ENCODE data around the gene PRXL2C. TPM values are rescaled to one million over a fixed set of nuclear protein-coding genes. Genes with fewer than 3 reads are reported as not detected.
A peak's percentile ranks its signal among the peaks of the same experiment; 100 is the strongest.
"Not testable (repeated sequence)": the region's sequence is repeated elsewhere in the genome, so short reads cannot be mapped to it uniquely, and the experiment has no call there.

The PRXL2C gene
- total and polyA plus RNA-seq, 5 experiments from 2014 or later, result 3.5 to 8.1 (median 7.0) TPM

GRCh38 chr9:96667363-96667728, 12.2 kb upstream of the PRXL2C start:
- Mint-ChIP-seq H3K4me3 (no peak overlapping the region), H3K36me3 (peaks cover 0 to 5% (median 0%) of the 10 kb centered on the region in 3 donors), H3K4me1 (no peaks in the 10 kb centered on the region), H3K27me3 (peaks cover 7 to 32% (median 11%) of the 10 kb centered on the region in 5 donors), H3K27ac (no peak overlapping the region), H3K9me3 (peaks cover 0 to 2% (median 0%) of the 10 kb centered on the region in 9 donors)
- DNase-seq (no peak), ATAC-seq (no peak)
- POLR2A ChIA-PET, result interaction anchor here (0.6 kb wide), 1 partner anchor 208 kb away, joined by 7 read pairs; no protein-coding TSS in a partner anchor

GRCh38 chr9:96666653-96667362, 11.7 kb upstream of the PRXL2C start:
- not testable (repeated sequence) for H3K9me3 Mint-ChIP-seq, H3K4me1 Mint-ChIP-seq, H3K36me3 Mint-ChIP-seq, H3K4me3 Mint-ChIP-seq, H3K27ac Mint-ChIP-seq
- ATAC-seq (peak in 1 of 2 donors; percentile 30), DNase-seq (peak in 3 of 10 donors; percentile 7 to 34 (median 31))
- peaks cover 7 to 33% (median 11%) of the 10 kb centered on the region in 5 donors for H3K27me3 Mint-ChIP-seq
- POLR2A ChIA-PET, result interaction anchor here (0.6 to 0.8 kb wide), 3 partner anchors 11 to 435 kb away, joined by 3 to 7 read pairs (median 3); no protein-coding TSS in a partner anchor

- Mint-ChIP-seq H3K4me3 (no peak overlapping the region), H3K27me3 (peaks cover 7 to 26% (median 11%) of the 10 kb centered on the region in 5 donors), H3K27ac (no peak overlapping the region), H3K9me3 (peaks cover 0 to 2% (median 0%) of the 10 kb centered on the region in 9 donors), H3K36me3 (no peaks in the 10 kb centered on the region), H3K4me1 (no peaks in the 10 kb centered on the region)
- POLR2A ChIA-PET, result interaction anchor here (0.7 to 0.8 kb wide), 2 partner anchors 10 to 434 kb away, joined by 3 read pairs; no protein-coding TSS in a partner anchor
- no peak for DNase-seq
- ATAC-seq, result no peak
Measured at GRCh38 chr9:96665789-96666188, 10.7 kb upstream of the PRXL2C start.

- H3K27me3 Mint-ChIP-seq, result peaks cover 7 to 19% (median 10%) of the 10 kb centered on the region in 5 donors
- H3K36me3 Mint-ChIP-seq, result no peaks in the 10 kb centered on the region
- H3K27ac Mint-ChIP-seq, result peak overlapping the region in 1 of 10 donors; percentile 40
- ATAC-seq (no peak), DNase-seq (no peak)
- POLR2A ChIA-PET, result interaction anchor here (0.7 kb wide), 1 partner anchor 286 kb away, joined by 6 read pairs; no protein-coding TSS in a partner anchor
- no peak overlapping the region for H3K4me3 Mint-ChIP-seq
- H3K9me3 Mint-ChIP-seq, result no peaks in the 10 kb centered on the region
- H3K4me1 Mint-ChIP-seq, result no peaks in the 10 kb centered on the region
Measured at GRCh38 chr9:96663506-96664120, 8.5 kb upstream of the PRXL2C start.

- Mint-ChIP-seq H3K27me3 (peaks cover 6 to 13% (median 8%) of the 10 kb centered on the region in 5 donors), H3K36me3 (no peaks in the 10 kb centered on the region), H3K4me3 (no peak overlapping the region), H3K27ac (no peak overlapping the region), H3K9me3 (no peaks in the 10 kb centered on the region), H3K4me1 (peaks cover 0 to 4% (median 2%) of the 10 kb centered on the region in 4 donors)
- ATAC-seq, result no peak
- POLR2A ChIA-PET, result no interaction called here
- no peak for DNase-seq
Measured at GRCh38 chr9:96661711-96662110, 6.6 kb upstream of the PRXL2C start.

GRCh38 chr9:96660692-96661248, 5.7 kb upstream of the PRXL2C start:
- DNase-seq, result no peak
- no peaks in the 10 kb centered on the region for H3K36me3 Mint-ChIP-seq
- H3K27ac Mint-ChIP-seq, result no peak overlapping the region
- POLR2A ChIA-PET, result no interaction called here
- H3K27me3 Mint-ChIP-seq, result peaks cover 5 to 11% (median 8%) of the 10 kb centered on the region in 5 donors
- no peak for ATAC-seq
- peaks cover 4 to 11% (median 5%) of the 10 kb centered on the region in 4 donors for H3K4me1 Mint-ChIP-seq
- H3K4me3 Mint-ChIP-seq, result no peak overlapping the region
- H3K9me3 Mint-ChIP-seq, result no peaks in the 10 kb centered on the region

- ATAC-seq, result peak; percentile 81 to 85
- peaks cover 0 to 15% (median 6%) of the 10 kb centered on the region in 3 donors for H3K36me3 Mint-ChIP-seq
Measured at GRCh38 chr9:96654450-96655197, 493 bp downstream of the PRXL2C start.

GRCh38 chr9:96651626-96652025, 3.5 kb downstream of the PRXL2C start:
- no peaks in the 10 kb centered on the region for H3K9me3 Mint-ChIP-seq
- peak overlapping the region in 9 of 10 donors; percentile 38 to 98 (median 56) for H3K27ac Mint-ChIP-seq
- peak in 3 of 10 donors; percentile 11 to 25 (median 24) for DNase-seq
- H3K4me1 Mint-ChIP-seq, result peaks cover 12 to 29% (median 21%) of the 10 kb centered on the region in 4 donors
- H3K4me3 Mint-ChIP-seq, result no peak overlapping the region
- POLR2A ChIA-PET, result no interaction called here
- peaks cover 0 to 35% (median 12%) of the 10 kb centered on the region in 3 donors for H3K36me3 Mint-ChIP-seq
- no peak for ATAC-seq
- no peaks in the 10 kb centered on the region for H3K27me3 Mint-ChIP-seq

More at GRCh38 chr9:96654450-96655197, 493 bp downstream of the PRXL2C start:
- POLR2A ChIA-PET, result interaction anchor here (1.0 to 1.6 kb wide), 2 partner anchors 88 to 205 kb away, joined by 3 to 4 read pairs; partner anchors contain the start of gene HABP4
- Mint-ChIP-seq H3K9me3 (no peaks in the 10 kb centered on the region), H3K27ac (peak overlapping the region; percentile 77 to 99 (median 98)), H3K4me3 (peak overlapping the region; percentile 90 to 96 (median 92)), H3K27me3 (no peaks in the 10 kb centered on the region), H3K4me1 (peaks cover 13 to 29% (median 24%) of the 10 kb centered on the region in 4 donors)
- DNase-seq, result peak; percentile 54 to 93 (median 87)

GRCh38 chr9:96649620-96650324, 5.3 kb downstream of the PRXL2C start:
- Mint-ChIP-seq H3K27me3 (no peaks in the 10 kb centered on the region), H3K9me3 (no peaks in the 10 kb centered on the region), H3K27ac (peak overlapping the region in 3 of 10 donors; percentile 2 to 28 (median 5)), H3K4me3 (no peak overlapping the region), H3K4me1 (peaks cover 9 to 16% (median 13%) of the 10 kb centered on the region in 4 donors), H3K36me3 (peaks cover 4 to 53% (median 22%) of the 10 kb centered on the region in 3 donors)
- ATAC-seq (no peak), DNase-seq (no peak)
- POLR2A ChIA-PET, result no interaction called here

GRCh38 chr9:96646081-96646991, 8.8 kb downstream of the PRXL2C start:
- Mint-ChIP-seq H3K27ac (peak overlapping the region in 1 of 10 donors; percentile 14), H3K27me3 (no peaks in the 10 kb centered on the region), H3K36me3 (peaks cover 4 to 59% (median 20%) of the 10 kb centered on the region in 3 donors), H3K4me1 (peaks cover 0 to 3% (median 1%) of the 10 kb centered on the region in 4 donors), H3K4me3 (no peak overlapping the region), H3K9me3 (no peaks in the 10 kb centered on the region)
- POLR2A ChIA-PET, result interaction anchor here (0.7 kb wide), 2 partner anchors 37 to 183 kb away, joined by 3 to 5 read pairs; no protein-coding TSS in a partner anchor
- no peak for DNase-seq
- ATAC-seq, result no peak

- POLR2A ChIA-PET, result no interaction called here
- H3K4me1 Mint-ChIP-seq, result peaks cover 0 to 3% (median 0%) of the 10 kb centered on the region in 4 donors
- DNase-seq, result no peak
- no peaks in the 10 kb centered on the region for H3K27me3 Mint-ChIP-seq
- H3K9me3 Mint-ChIP-seq, result no peaks in the 10 kb centered on the region
- no peak for ATAC-seq
- H3K27ac Mint-ChIP-seq, result no peak overlapping the region
- no peak overlapping the region for H3K4me3 Mint-ChIP-seq
- H3K36me3 Mint-ChIP-seq, result peaks cover 4 to 47% (median 14%) of the 10 kb centered on the region in 3 donors
Measured at GRCh38 chr9:96644137-96644536, 11.0 kb downstream of the PRXL2C start.

Data from naive thymus-derived CD8-positive, alpha-beta T cell (primary cell).